HCT116 (cell line): ENCODE results near the gene HPS1. TPM values are rescaled to one million over a fixed set of nuclear protein-coding genes. Genes with fewer than 3 reads are reported as not detected.

ENCODE experiments used
- ATAC-seq: fragments of 200-7000 bp; cut with Tn5 transposase; 2 replicates; pipeline ENCODE4 v1.9.1; 2020; ENCODE audit warnings: mild to moderate bottlenecking, moderate library complexity
- BruUV-seq: library from RNA; stranded (reverse); fragments of 400-500 nt; replicated peaks from 2 replicates; lab custom pipeline; 2021; lab: Mats Ljungman, UMichigan
- CTCF ChIA-PET: fragments of 300-600 bp; sonication (Branson Sonifier 250); formaldehyde crosslinking; loops from one replicate; lab custom pipeline; 2021; ENCODE audit warnings: antibody characterized with exemption; lab: Charles Lee
- POLR2A ChIA-PET: fragments of 300-600, 350-600 bp; sonication (Branson Sonifier 250); formaldehyde crosslinking; loops from one replicate; lab custom pipeline; 2021; ENCODE audit warnings: antibody characterized with exemption; lab: Charles Lee
- RAD21 ChIA-PET, 2 experiments: fragments of 300-600 bp; sonication (Branson Sonifier 250); formaldehyde crosslinking; loops; one replicate each; lab custom pipeline; 2023; ENCODE audit warnings: low total read pairs in 2 of 2; ENCODE audit not compliant: uncharacterized antibody in 2 of 2, unreplicated experiment in 2 of 2, low non-redundant PET in 1 of 2; lab: Charles Lee
- DNase-seq: peaks from one replicate; pipeline ENCODE4 v3.0.0-alpha.2; 2010; ENCODE audit warnings: low read depth, low spot score
- H2AFZ ChIP-seq: fragments of 200-600 bp; shearing (Covaris generic), sonication (generic); 2 replicates; pipeline ENCODE4 v1.6.1; 2017; ENCODE audit warnings: low read depth, mixed run types, mixed read lengths, antibody characterized with exemption, low read length; ENCODE audit not compliant: poor library complexity, severe bottlenecking
- H3K27ac ChIP-seq: 2 replicates; pipeline ENCODE4 v1.5.1; 2012; ENCODE audit warnings: low read depth, low read length
- H3K27me3 ChIP-seq: fragments of 200-600 bp; sonication (generic); 2 replicates; pipeline ENCODE4 v1.6.1; 2016; ENCODE audit warnings: mixed run types, low read length, mixed read lengths; ENCODE audit not compliant: insufficient read depth
- H3K36me3 ChIP-seq, 2 experiments: fragments of 200-500 bp in 1 of 2; fragments of 200-600 bp in 1 of 2; sonication (Bioruptor generic) in 1 of 2; sonication (generic) in 1 of 2; 2 replicates each; pipeline versions ENCODE4 v1.5.1 to v1.6.1; 2014 to 2016; ENCODE audit warnings: low read length in 2 of 2, inconsistent platforms in 1 of 2, mixed read lengths in 1 of 2, mixed run types in 1 of 2; ENCODE audit not compliant: insufficient read depth in 2 of 2, control insufficient read depth in 1 of 2
- H3K4me1 ChIP-seq, 2 experiments: fragments of 200-600 bp in 1 of 2; sonication (generic) in 1 of 2; 2 replicates each; pipeline versions ENCODE4 v1.5.1 to v1.6.1; 2012 to 2017; ENCODE audit warnings: low read length in 2 of 2, inconsistent platforms in 1 of 2, mild to moderate bottlenecking in 1 of 2, mixed read lengths in 1 of 2, mixed run types in 1 of 2, moderate library complexity in 1 of 2; ENCODE audit not compliant: insufficient read depth in 2 of 2, control insufficient read depth in 1 of 2
- H3K4me2 ChIP-seq: fragments of 200-600 bp; sonication (generic); 2 replicates; pipeline ENCODE4 v1.6.1; 2017; ENCODE audit warnings: mixed run types, low read length, mixed read lengths
- H3K4me3 ChIP-seq, 2 experiments: fragments of 200-600 bp in 1 of 2; sonication (generic) in 1 of 2; replicated peaks in 1 of 2; 2 replicates each; pipeline ENCODE4 v1.5.1; 2011 to 2016; ENCODE audit warnings: low read length in 2 of 2, control low read depth in 1 of 2, low read depth in 1 of 2, mild to moderate bottlenecking in 1 of 2, mixed read lengths in 1 of 2, mixed run types in 1 of 2
- H3K79me2 ChIP-seq: fragments of 200-600 bp; sonication (generic); 2 replicates; pipeline ENCODE4 v1.6.1; 2017; ENCODE audit warnings: mild to moderate bottlenecking, mixed run types, low read length, moderate library complexity, mixed read lengths; ENCODE audit not compliant: insufficient read depth
- H3K9ac ChIP-seq: fragments of 200-600 bp; sonication (generic); 2 replicates; pipeline ENCODE4 v1.6.1; 2016; ENCODE audit warnings: low read length, mixed read lengths
- H3K9me2 ChIP-seq: fragments of 200-600 bp; sonication (generic), shearing (Covaris generic); 2 replicates; pipeline ENCODE4 v1.6.1; 2017; ENCODE audit warnings: mixed run types, mild to moderate bottlenecking, moderate library complexity; ENCODE audit not compliant: insufficient read depth
- H3K9me3 ChIP-seq, 2 experiments: fragments of 200-500 bp in 1 of 2; fragments of 200-600 bp in 1 of 2; sonication (Bioruptor generic) in 1 of 2; sonication (generic) in 1 of 2; 2 replicates each; pipeline ENCODE4 v1.6.1; 2014 to 2017; ENCODE audit warnings: low read length in 2 of 2, mixed read lengths in 2 of 2, inconsistent platforms in 1 of 2, low read depth in 1 of 2, mild to moderate bottlenecking in 1 of 2, mixed run types in 1 of 2, moderate library complexity in 1 of 2; ENCODE audit not compliant: control insufficient read depth in 1 of 2, insufficient read depth in 1 of 2
- H4K20me1 ChIP-seq: fragments of 200-600 bp; sonication (generic), shearing (Covaris generic); 2 replicates; pipeline ENCODE4 v1.6.1; 2017; ENCODE audit warnings: mixed run types, mild to moderate bottlenecking, moderate library complexity; ENCODE audit not compliant: insufficient read depth
- CBX3 ChIP-seq: IDR thresholded peaks from 2 replicates; pipeline ENCODE4 v1.6.1; 2012; ENCODE audit warnings: low read depth
- EZH2 ChIP-seq: fragments of 200-600 bp; sonication (generic); IDR thresholded peaks from 2 replicates; pipeline ENCODE4 v1.6.1; 2017; ENCODE audit warnings: antibody characterized with exemption, mixed run types
- EZH2phosphoT487 ChIP-seq: fragments of 200-600 bp; IDR thresholded peaks from 2 replicates; pipeline ENCODE4 v1.6.1; 2018; ENCODE audit warnings: antibody characterized with exemption, borderline replicate concordance
- FOSL1 ChIP-seq: IDR thresholded peaks from 2 replicates; pipeline ENCODE4 v1.6.1; 2012; ENCODE audit warnings: low read depth
- SIN3A ChIP-seq: IDR thresholded peaks from 2 replicates; pipeline ENCODE4 v1.6.1; 2012; ENCODE audit warnings: low read depth
- YY1 ChIP-seq: IDR thresholded peaks from 2 replicates; pipeline ENCODE4 v1.6.1; 2011; ENCODE audit warnings: low read length, low read depth, moderate library complexity, mild to moderate bottlenecking; ENCODE audit not compliant: insufficient replicate concordance; ENCODE audit errors: extremely low read depth
- ZFX ChIP-seq: fragments of 450-650 bp; IDR thresholded peaks from 2 replicates; pipeline ENCODE4 v1.6.1; 2017
- intact Hi-C: fragments of 100-400 bp; cut with micrococcal nuclease; formaldehyde crosslinking; loops from 2 replicates; pipeline ENCODE4 v1.10.0; 2022
- total RNA-seq: library from RNA; stranded (reverse); gene quantifications from one replicate; pipeline ENCODE4 v1.2.1, GENCODE V29; 2021; ENCODE audit not compliant: unreplicated experiment
- TF ChIP-seq, protein P1 (sequence below), 3 experiments: fragments of 200-600 bp in 1 of 3; sonication (generic) in 1 of 3; IDR thresholded peaks in 2 of 3; conservative IDR thresholded peaks in 1 of 3; 2 replicates each; pipeline ENCODE4 v1.5.1; 2012 to 2017; ENCODE audit warnings: low read depth in 2 of 3, low read length in 2 of 3, antibody characterized with exemption in 1 of 3, borderline replicate concordance in 1 of 3, control low read depth in 1 of 3, mild to moderate bottlenecking in 1 of 3, mixed read lengths in 1 of 3, mixed run types in 1 of 3, moderate library complexity in 1 of 3; ENCODE audit not compliant: insufficient read depth in 1 of 3
- TF ChIP-seq, protein P2 (sequence below): IDR thresholded peaks from 2 replicates; pipeline ENCODE4 v1.6.1; 2012; ENCODE audit warnings: low read depth
- TF ChIP-seq, protein P3 (sequence below): IDR thresholded peaks from 2 replicates; pipeline ENCODE4 v1.6.1; 2012

Gene HPS1
- total RNA-seq, 1 experiment from 2014 or later, result 64.3 TPM

DNA sequence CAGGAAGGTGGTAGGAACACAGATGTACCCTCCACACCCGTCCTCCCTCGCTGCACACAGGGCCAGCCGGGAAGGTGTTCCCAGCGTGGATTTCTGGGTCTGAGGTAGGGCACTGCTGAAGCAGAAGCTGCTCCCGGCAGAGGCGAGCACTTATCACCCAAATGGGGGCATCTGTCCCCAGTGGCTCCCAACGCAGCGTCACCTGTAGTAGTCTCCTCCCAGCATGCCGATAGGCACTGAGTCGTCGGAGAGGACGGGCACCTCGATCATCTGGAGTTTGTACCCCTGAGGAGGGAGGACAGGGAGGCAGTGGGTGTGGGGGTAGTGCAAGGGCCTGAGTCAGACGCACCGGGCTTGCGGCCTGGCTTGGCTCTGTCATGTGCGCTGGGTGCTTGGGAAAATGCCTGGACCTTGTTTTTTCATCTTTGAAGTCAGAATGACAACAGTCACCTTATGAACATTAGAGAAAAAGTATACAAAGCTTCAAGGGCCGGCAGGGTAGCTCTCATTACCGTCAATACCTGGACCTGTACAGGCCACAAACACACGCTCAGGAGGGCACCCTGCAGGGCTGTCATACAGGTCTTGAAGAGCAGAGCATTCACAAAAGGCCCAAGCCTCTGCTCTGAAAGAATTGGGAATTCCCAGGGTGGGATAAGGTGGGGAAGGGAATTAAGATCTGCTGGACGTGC lies 28.6 kb downstream of the HPS1 start (continued):
- TF ChIP-seq EZH2, result no peak

DNA sequence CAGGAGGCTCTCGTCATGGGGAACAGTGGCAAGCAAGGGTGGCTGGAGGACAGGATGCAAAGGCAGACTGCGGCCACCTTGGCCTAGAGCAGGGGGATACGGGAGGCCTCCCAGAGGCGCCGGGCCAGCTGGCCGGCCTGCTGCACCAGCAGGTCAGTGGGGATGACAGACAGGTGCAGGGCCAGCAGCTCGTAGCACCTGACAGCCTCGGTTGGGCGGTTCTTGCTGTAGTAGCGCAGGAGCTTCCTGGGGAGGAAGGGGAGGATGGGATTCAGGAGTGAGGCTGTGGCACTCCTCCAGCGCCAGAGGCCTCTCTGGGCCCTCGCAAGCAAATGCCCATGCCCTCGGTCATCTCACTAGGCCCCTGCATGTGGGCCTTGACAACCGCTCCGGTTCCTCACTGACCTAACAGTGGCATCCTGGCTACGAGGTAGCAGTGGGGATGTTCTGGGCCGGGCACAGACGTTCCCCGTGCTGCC lies 29.2 kb downstream of the HPS1 start:
- Histone ChIP-seq H2AFZ (no peak overlapping the region), H3K27ac (no peak overlapping the region), H3K4me2 (no peak overlapping the region), H4K20me1 (no peaks in the 10 kb centered on the region), H3K36me3 (peaks cover 0 to 3% of the 10 kb centered on the region in 2 experiments; a peak in 1 of 4 replicates), H3K9me2 (no peaks in the 10 kb centered on the region), H3K9me3 (no peaks in the 10 kb centered on the region), H3K27me3 (no peaks in the 10 kb centered on the region), H3K4me1 (peaks cover 13 to 22% of the 10 kb centered on the region in 2 experiments), H3K4me3 (no peak overlapping the region), H3K79me2 (0 out of 2 replicates have a peak, but pooled peaks cover 7% of the 10 kb centered on the region), H3K9ac (no peak overlapping the region)
- RAD21 ChIA-PET, result no interaction called here
- intact Hi-C loops, result loop anchor here (10.0 kb wide), 1 partner anchor 153 kb away; the partner anchor contains the start of gene LOXL4
- no peak for DNase-seq
- CTCF ChIA-PET, result no interaction called here
- POLR2A ChIA-PET, result no interaction called here
- no TSS peak for BruUV-seq
- no peak for ATAC-seq
- TF ChIP-seq SIN3A (no peak), ZFX (no peak), CBX3 (no peak), YY1 (no peak), EZH2phosphoT487 (no peak), FOSL1 (no peak)
- TF ChIP-seq, protein P1, sequence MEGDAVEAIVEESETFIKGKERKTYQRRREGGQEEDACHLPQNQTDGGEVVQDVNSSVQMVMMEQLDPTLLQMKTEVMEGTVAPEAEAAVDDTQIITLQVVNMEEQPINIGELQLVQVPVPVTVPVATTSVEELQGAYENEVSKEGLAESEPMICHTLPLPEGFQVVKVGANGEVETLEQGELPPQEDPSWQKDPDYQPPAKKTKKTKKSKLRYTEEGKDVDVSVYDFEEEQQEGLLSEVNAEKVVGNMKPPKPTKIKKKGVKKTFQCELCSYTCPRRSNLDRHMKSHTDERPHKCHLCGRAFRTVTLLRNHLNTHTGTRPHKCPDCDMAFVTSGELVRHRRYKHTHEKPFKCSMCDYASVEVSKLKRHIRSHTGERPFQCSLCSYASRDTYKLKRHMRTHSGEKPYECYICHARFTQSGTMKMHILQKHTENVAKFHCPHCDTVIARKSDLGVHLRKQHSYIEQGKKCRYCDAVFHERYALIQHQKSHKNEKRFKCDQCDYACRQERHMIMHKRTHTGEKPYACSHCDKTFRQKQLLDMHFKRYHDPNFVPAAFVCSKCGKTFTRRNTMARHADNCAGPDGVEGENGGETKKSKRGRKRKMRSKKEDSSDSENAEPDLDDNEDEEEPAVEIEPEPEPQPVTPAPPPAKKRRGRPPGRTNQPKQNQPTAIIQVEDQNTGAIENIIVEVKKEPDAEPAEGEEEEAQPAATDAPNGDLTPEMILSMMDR (IDR thresholded peaks at IDR 0.05 in 2 of 3, conservative IDR thresholded peaks at IDR 0.05 in 1 of 3; ENCODE audit: borderline replicate concordance in 1 of 3, insufficient read depth in 1 of 3, low read depth in 2 of 3, low read length in 2 of 3), result no peak
- TF ChIP-seq, protein P2, sequence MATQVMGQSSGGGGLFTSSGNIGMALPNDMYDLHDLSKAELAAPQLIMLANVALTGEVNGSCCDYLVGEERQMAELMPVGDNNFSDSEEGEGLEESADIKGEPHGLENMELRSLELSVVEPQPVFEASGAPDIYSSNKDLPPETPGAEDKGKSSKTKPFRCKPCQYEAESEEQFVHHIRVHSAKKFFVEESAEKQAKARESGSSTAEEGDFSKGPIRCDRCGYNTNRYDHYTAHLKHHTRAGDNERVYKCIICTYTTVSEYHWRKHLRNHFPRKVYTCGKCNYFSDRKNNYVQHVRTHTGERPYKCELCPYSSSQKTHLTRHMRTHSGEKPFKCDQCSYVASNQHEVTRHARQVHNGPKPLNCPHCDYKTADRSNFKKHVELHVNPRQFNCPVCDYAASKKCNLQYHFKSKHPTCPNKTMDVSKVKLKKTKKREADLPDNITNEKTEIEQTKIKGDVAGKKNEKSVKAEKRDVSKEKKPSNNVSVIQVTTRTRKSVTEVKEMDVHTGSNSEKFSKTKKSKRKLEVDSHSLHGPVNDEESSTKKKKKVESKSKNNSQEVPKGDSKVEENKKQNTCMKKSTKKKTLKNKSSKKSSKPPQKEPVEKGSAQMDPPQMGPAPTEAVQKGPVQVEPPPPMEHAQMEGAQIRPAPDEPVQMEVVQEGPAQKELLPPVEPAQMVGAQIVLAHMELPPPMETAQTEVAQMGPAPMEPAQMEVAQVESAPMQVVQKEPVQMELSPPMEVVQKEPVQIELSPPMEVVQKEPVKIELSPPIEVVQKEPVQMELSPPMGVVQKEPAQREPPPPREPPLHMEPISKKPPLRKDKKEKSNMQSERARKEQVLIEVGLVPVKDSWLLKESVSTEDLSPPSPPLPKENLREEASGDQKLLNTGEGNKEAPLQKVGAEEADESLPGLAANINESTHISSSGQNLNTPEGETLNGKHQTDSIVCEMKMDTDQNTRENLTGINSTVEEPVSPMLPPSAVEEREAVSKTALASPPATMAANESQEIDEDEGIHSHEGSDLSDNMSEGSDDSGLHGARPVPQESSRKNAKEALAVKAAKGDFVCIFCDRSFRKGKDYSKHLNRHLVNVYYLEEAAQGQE, result no peak
- TF ChIP-seq, protein P3, sequence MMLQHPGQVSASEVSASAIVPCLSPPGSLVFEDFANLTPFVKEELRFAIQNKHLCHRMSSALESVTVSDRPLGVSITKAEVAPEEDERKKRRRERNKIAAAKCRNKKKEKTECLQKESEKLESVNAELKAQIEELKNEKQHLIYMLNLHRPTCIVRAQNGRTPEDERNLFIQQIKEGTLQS, result no peak
